GM23248 (cell line): ENCODE data around the gene KAZN. TPM values are rescaled to one million over a fixed set of nuclear protein-coding genes. Genes with fewer than 3 reads are reported as not detected.

ENCODE experiments used
- DNase-seq: peaks from one replicate; pipeline ENCODE4 v3.0.0-alpha.2; 2015
- H2AFZ ChIP-seq: fragments of 200-600 bp; sonication (generic); 2 replicates; pipeline ENCODE4 v1.6.1; 2016; ENCODE audit warnings: antibody characterized with exemption
- H3F3A ChIP-seq: fragments of 200-600 bp; sonication (generic); 2 replicates; pipeline ENCODE4 v1.6.1; 2016; ENCODE audit warnings: mild to moderate bottlenecking, antibody characterized with exemption, mixed run types; ENCODE audit not compliant: insufficient read depth
- H3K27ac ChIP-seq: fragments of 200-600 bp; sonication (generic); 2 replicates; pipeline ENCODE4 v1.5.1; 2016; ENCODE audit warnings: mild to moderate bottlenecking
- H3K27me3 ChIP-seq: fragments of 200-600 bp; sonication (generic); replicated peaks from 2 replicates; pipeline ENCODE4 v1.6.1; 2016; ENCODE audit warnings: mild to moderate bottlenecking; ENCODE audit not compliant: insufficient read depth
- H3K36me3 ChIP-seq: fragments of 200-600 bp; sonication (generic); 2 replicates; pipeline ENCODE4 v1.6.1; 2016; ENCODE audit warnings: low read depth, mild to moderate bottlenecking
- H3K4me1 ChIP-seq: fragments of 200-600 bp; sonication (generic); 2 replicates; pipeline ENCODE4 v1.6.1; 2016; ENCODE audit warnings: mild to moderate bottlenecking; ENCODE audit not compliant: insufficient read depth
- H3K4me2 ChIP-seq: fragments of 200-600 bp; sonication (generic); one replicate; pipeline ENCODE4 v1.6.1; 2016; ENCODE audit warnings: mild to moderate bottlenecking; ENCODE audit not compliant: unreplicated experiment
- H3K4me3 ChIP-seq: fragments of 200-600 bp; sonication (generic); 2 replicates; pipeline ENCODE4 v1.5.1; 2016; ENCODE audit warnings: mild to moderate bottlenecking
- H3K79me2 ChIP-seq: fragments of 200-600 bp; sonication (generic); 2 replicates; pipeline ENCODE4 v1.6.1; 2016; ENCODE audit warnings: mild to moderate bottlenecking; ENCODE audit not compliant: insufficient read depth
- H3K9ac ChIP-seq: fragments of 200-600 bp; sonication (generic); 2 replicates; pipeline ENCODE4 v1.6.1; 2016; ENCODE audit warnings: mild to moderate bottlenecking
- H3K9me2 ChIP-seq: fragments of 200-600 bp; sonication (generic); 2 replicates; pipeline ENCODE4 v1.6.1; 2016; ENCODE audit warnings: mixed run types, mild to moderate bottlenecking, moderate library complexity; ENCODE audit not compliant: insufficient read depth
- H3K9me3 ChIP-seq: fragments of 200-600 bp; sonication (generic); one replicate; pipeline ENCODE4 v1.6.1; 2017; ENCODE audit warnings: low read depth
- H4K20me1 ChIP-seq: fragments of 200-600 bp; sonication (generic); 2 replicates; pipeline ENCODE4 v1.6.0; 2016; ENCODE audit not compliant: insufficient read depth
- EZH2 ChIP-seq: fragments of 200-600 bp; sonication (generic); IDR thresholded peaks from 2 replicates; pipeline ENCODE4 v1.6.1; 2018; ENCODE audit warnings: antibody characterized with exemption, mild to moderate bottlenecking; ENCODE audit not compliant: insufficient read depth, poor library complexity, severe bottlenecking
- EZH2phosphoT487 ChIP-seq: fragments of 200-600 bp; sonication (generic); IDR thresholded peaks from 2 replicates; pipeline ENCODE4 v1.6.1; 2018; ENCODE audit warnings: antibody characterized with exemption, moderate library complexity, mild to moderate bottlenecking, low read depth; ENCODE audit not compliant: insufficient read depth
- WGBS, 2 experiments: methylation state at CpG; one replicate each; pipeline ENCODE4 v1.1.6; 2015 to 2017; ENCODE audit warnings: low lambda C conversion rate in 2 of 2, low coverage in 1 of 2; ENCODE audit errors: missing lambda C conversion rate in 2 of 2; 5-methylcytosine and 5-hydroxymethylcytosine counted together
- in situ Hi-C: fragments of 300-500 bp; cut with MboI; formaldehyde crosslinking; loops from 2 replicates; pipeline ENCODE4 v1.15.0; 2020
- polyA plus RNA-seq: library from polyadenylated mRNA; unstranded; fragments of >200 nt; fragmentation: Nextera tagmentation; extraction: Ambion mirVana; gene quantifications from 2 replicates; pipeline ENCODE4 v1.2.1, GENCODE V29; 2016
- total RNA-seq: library from RNA; depleted of rRNA; stranded (reverse); fragments of >200 nt; shearing (Covaris generic); gene quantifications from 2 replicates; pipeline ENCODE4 v1.2.3, GENCODE V29; 2014

The KAZN gene
- total and polyA plus RNA-seq, 2 experiments from 2014 or later, result 4.9 to 7.2 TPM

DNA sequence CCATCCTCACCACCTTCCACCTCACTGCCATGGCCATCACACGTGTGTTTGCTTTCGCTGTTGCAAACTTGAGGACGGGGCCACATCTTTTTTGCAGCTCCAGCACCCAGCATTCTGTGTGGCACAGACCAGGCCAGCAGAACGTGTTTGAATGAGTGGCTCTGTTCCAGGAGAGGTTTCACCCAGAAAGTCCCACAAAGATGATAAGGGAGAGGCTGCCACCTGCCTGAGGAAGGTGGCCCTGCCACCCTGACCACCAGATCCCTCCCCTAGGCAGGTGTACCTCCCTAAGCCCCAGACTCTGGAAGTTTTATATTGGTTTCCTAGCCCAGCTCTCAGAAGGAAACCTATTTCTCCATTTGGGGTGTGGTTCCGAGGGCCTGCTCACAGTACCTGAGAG lies 252.1 kb downstream of the KAZN start:
- H3K4me3 ChIP-seq, result no peak overlapping the region
- in situ Hi-C loops, result no loop called here
- no peak overlapping the region for H3K27ac ChIP-seq
- no peak overlapping the region for H3K9ac ChIP-seq
- no peaks in the 10 kb centered on the region for H3K36me3 ChIP-seq
- 68 to 69% methylated on average over 5 of the region's 5 CpGs for WGBS, 2 experiments
- no peak for DNase-seq
- no peaks in the 10 kb centered on the region for H4K20me1 ChIP-seq
- H3K9me2 ChIP-seq, result no peaks in the 10 kb centered on the region
- no peaks in the 10 kb centered on the region for H3K79me2 ChIP-seq
- no peak overlapping the region for H3K4me2 ChIP-seq
- no peaks in the 10 kb centered on the region for H3K9me3 ChIP-seq
- H2AFZ ChIP-seq, result no peak overlapping the region
- H3F3A ChIP-seq, result no peaks in the 10 kb centered on the region
- TF ChIP-seq EZH2 (no peak), EZH2phosphoT487 (no peak)
- peaks cover 13% of the 10 kb centered on the region for H3K4me1 ChIP-seq
- no peaks in the 10 kb centered on the region for H3K27me3 ChIP-seq

DNA sequence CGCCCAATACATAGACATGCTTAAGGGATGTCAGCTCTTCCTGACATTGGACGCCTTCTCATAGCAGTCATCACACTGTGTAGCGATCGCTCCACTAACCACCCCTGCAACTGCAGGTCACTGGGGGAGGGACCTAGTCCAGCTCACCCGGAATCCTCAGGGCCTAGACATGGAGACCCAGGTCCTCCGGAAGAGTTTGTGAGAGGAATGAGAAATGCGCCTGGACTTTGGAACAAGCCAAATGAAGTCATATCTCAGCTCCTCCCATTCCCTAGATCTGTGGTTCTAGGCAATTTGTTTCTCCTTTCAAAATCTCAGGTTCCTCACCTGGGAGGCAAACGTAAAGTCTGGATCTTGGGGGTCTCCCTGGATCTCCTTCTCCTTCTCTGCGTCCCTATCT lies 253.3 kb downstream of the KAZN start:
- Histone ChIP-seq H3K4me1 (peaks cover 13% of the 10 kb centered on the region), H2AFZ (no peak overlapping the region)
- WGBS, 2 experiments, result 84 to 86% methylated on average over 9 of the region's 9 CpGs

DNA sequence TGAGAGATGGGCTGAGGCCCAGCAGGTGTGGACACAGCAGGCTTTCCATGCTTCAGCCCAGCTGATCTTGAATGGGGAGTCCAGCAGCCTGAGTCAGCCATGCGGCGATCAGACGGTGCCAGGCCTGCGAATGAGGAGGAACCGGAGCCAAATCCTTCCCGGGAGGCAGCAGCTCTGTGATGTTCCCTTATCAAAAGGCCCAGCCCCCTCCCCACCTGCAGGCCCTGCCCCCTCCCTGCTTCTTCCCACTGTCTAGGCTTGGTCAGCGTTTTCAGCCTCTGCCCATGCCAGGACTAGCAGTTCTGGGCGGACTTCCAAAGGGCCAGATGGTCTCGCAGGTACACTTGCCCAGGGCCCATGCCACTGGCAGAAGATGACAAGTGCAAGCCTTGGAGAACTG lies 253.8 kb downstream of the KAZN start:
- H3F3A ChIP-seq, result no peaks in the 10 kb centered on the region
- no peaks in the 10 kb centered on the region for H3K79me2 ChIP-seq
- H3K4me3 ChIP-seq, result no peak overlapping the region
- no peaks in the 10 kb centered on the region for H3K9me3 ChIP-seq
- no peak overlapping the region for H3K27ac ChIP-seq
- peaks cover 13% of the 10 kb centered on the region for H3K4me1 ChIP-seq
- H3K9ac ChIP-seq, result no peak overlapping the region
- in situ Hi-C loops, result no loop called here
- no peak overlapping the region for H3K4me2 ChIP-seq
- no peaks in the 10 kb centered on the region for H3K9me2 ChIP-seq
- no peaks in the 10 kb centered on the region for H3K36me3 ChIP-seq
- H2AFZ ChIP-seq, result no peak overlapping the region
- no peaks in the 10 kb centered on the region for H3K27me3 ChIP-seq
- H4K20me1 ChIP-seq, result no peaks in the 10 kb centered on the region
- WGBS, 2 experiments, result 77 to 78% methylated on average over 9 of the region's 9 CpGs
- no peak for TF ChIP-seq EZH2
- TF ChIP-seq EZH2phosphoT487, result no peak
- DNase-seq, result no peak

More for the DNA sequence above, 253.3 kb downstream of the KAZN start:
- Histone ChIP-seq H3K9me2 (no peaks in the 10 kb centered on the region), H3K27ac (no peak overlapping the region), H4K20me1 (no peaks in the 10 kb centered on the region), H3F3A (no peaks in the 10 kb centered on the region), H3K36me3 (no peaks in the 10 kb centered on the region), H3K27me3 (no peaks in the 10 kb centered on the region), H3K79me2 (no peaks in the 10 kb centered on the region), H3K9me3 (no peaks in the 10 kb centered on the region), H3K4me2 (no peak overlapping the region), H3K9ac (no peak overlapping the region), H3K4me3 (no peak overlapping the region)
- TF ChIP-seq EZH2phosphoT487 (no peak), EZH2 (no peak)
- in situ Hi-C loops, result no loop called here
- no peak for DNase-seq

DNA sequence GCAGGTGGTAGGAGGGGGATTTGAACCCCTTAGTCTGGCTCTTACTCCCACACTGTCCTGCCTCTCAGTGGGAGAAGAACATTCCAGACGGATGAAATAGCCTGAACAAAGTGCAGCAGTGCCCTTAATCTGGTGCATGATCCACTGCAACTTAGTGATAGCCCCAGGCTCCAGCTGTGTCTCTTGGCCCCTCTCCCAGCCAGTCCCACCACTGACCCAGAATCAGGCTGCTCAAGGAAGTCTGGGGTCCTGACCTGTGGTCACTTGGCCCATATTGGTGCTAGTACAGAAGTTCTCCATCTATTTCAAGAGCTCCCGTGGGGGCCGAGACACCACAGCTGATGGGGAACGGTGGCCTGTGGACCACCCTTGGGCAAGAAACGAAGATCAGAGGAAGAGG lies 255.0 kb downstream of the KAZN start:
- no peak overlapping the region for H3K9ac ChIP-seq
- H3K27me3 ChIP-seq, result no peaks in the 10 kb centered on the region
- H2AFZ ChIP-seq, result no peak overlapping the region
- no peaks in the 10 kb centered on the region for H3K79me2 ChIP-seq
- H3K4me3 ChIP-seq, result no peak overlapping the region
- H3K36me3 ChIP-seq, result no peaks in the 10 kb centered on the region
- no peaks in the 10 kb centered on the region for H3K9me2 ChIP-seq
- no peaks in the 10 kb centered on the region for H3F3A ChIP-seq
- WGBS, 2 experiments, result 51 to 54% methylated on average over 5 of the region's 5 CpGs
- no peak for TF ChIP-seq EZH2
- no peak for TF ChIP-seq EZH2phosphoT487
- H3K9me3 ChIP-seq, result no peaks in the 10 kb centered on the region
- H3K4me1 ChIP-seq, result peaks cover 13% of the 10 kb centered on the region
- H3K4me2 ChIP-seq, result no peak overlapping the region
- H4K20me1 ChIP-seq, result no peaks in the 10 kb centered on the region
- no peak for DNase-seq
- in situ Hi-C loops, result no loop called here
- no peak overlapping the region for H3K27ac ChIP-seq

DNA sequence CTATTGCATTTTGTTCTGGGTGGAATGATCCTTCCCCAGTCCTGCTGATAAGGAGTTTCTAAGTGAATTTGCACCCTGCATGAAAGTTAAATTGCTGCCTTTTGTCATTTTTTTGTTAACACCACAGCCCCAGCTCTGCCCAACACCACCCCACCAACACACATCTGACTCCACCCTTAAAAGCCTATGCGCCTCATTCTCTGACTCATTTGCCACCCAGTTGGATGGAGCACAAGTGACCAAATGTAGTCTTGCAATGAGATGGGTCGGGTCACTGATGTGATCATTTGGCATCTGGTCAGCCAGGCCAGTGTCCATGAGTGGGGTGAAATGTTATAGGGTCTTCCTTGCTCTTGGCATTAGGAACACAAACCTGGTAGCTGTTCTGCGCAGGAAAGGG lies 256.8 kb downstream of the KAZN start:
- H3K27me3 ChIP-seq, result no peaks in the 10 kb centered on the region
- H3K79me2 ChIP-seq, result no peaks in the 10 kb centered on the region
- 66 to 71% methylated on average over 3 of the region's 3 CpGs for WGBS, 2 experiments
- H3K9ac ChIP-seq, result no peak overlapping the region
- no peak overlapping the region for H3K4me3 ChIP-seq
- no peaks in the 10 kb centered on the region for H3K9me2 ChIP-seq
- no peaks in the 10 kb centered on the region for H3F3A ChIP-seq
- TF ChIP-seq EZH2phosphoT487 (no peak), EZH2 (no peak)
- peaks cover 6% of the 10 kb centered on the region; the same call in 1 of the 2 replicates for H3K4me1 ChIP-seq
- no peak overlapping the region for H2AFZ ChIP-seq
- H3K27ac ChIP-seq, result no peak overlapping the region
- peak; percentile 60 for DNase-seq
- no peaks in the 10 kb centered on the region for H3K9me3 ChIP-seq
- no peaks in the 10 kb centered on the region for H4K20me1 ChIP-seq
- no peak overlapping the region for H3K4me2 ChIP-seq
- no peaks in the 10 kb centered on the region for H3K36me3 ChIP-seq
- in situ Hi-C loops, result no loop called here
